ENCODE data around the gene COX6B2. TPM values are rescaled to one million over a fixed set of nuclear protein-coding genes. Genes with fewer than 3 reads are reported as not detected.

COX6B2 gene
- total and polyA plus RNA-seq, 3 experiments from 2014 or later = not detected

- no peaks in the 10 kb centered on the region for H3K36me3 ChIP-seq (ENCODE audit: insufficient read depth, low read length)
- H3K36me3 Mint-ChIP-seq = no peaks in the 10 kb centered on the region
- no peak overlapping the region for H3K4me3 Mint-ChIP-seq
- no peak for DNase-seq
- ChIA-PET POLR2A (interaction anchor here (0.7 kb wide), 1 partner anchor 27 kb away, joined by 3 read pairs; the partner anchor contains the start of gene KMT5C), CTCF (interaction anchor here (1.5 to 1.6 kb wide), 2 partner anchors 11 to 20 kb away, joined by 5 read pairs; no protein-coding TSS in a partner anchor)
- no peaks in the 10 kb centered on the region for H3K27me3 Mint-ChIP-seq
- no peaks in the 10 kb centered on the region for H3K27me3 ChIP-seq (ENCODE audit: insufficient read depth, low read length, poor library complexity, severe bottlenecking)
- H3K4me1 Mint-ChIP-seq = no peaks in the 10 kb centered on the region
- H3K9me3 Mint-ChIP-seq = no peaks in the 10 kb centered on the region
- no peak overlapping the region for H3K27ac Mint-ChIP-seq
- H3K9me3 ChIP-seq (ENCODE audit: low read length) = no peaks in the 10 kb centered on the region
- no peak overlapping the region for H3K4me3 ChIP-seq (ENCODE audit: low read length)
- no peaks in the 10 kb centered on the region for H3K4me1 ChIP-seq (ENCODE audit: insufficient read depth, low read length)
- no peak overlapping the region for H3K27ac ChIP-seq (ENCODE audit: low read depth, low read length)
Observed at GRCh38 chr19:55312621-55313512, 41.7 kb downstream of the COX6B2 start.

- H3K27me3 ChIP-seq (ENCODE audit: insufficient read depth, low read length, poor library complexity, severe bottlenecking) = no peaks in the 10 kb centered on the region
- ChIA-PET POLR2A (no interaction called here), CTCF (interaction anchor here (1.5 to 1.6 kb wide), 2 partner anchors 10 to 19 kb away, joined by 5 read pairs; no protein-coding TSS in a partner anchor)
- H3K27ac Mint-ChIP-seq = no peak overlapping the region
- no peak for DNase-seq
- no peaks in the 10 kb centered on the region for H3K4me1 ChIP-seq (ENCODE audit: insufficient read depth, low read length)
- H3K27me3 Mint-ChIP-seq = no peaks in the 10 kb centered on the region
- no peak overlapping the region for H3K27ac ChIP-seq (ENCODE audit: low read depth, low read length)
- H3K36me3 Mint-ChIP-seq = no peaks in the 10 kb centered on the region
- H3K9me3 Mint-ChIP-seq = no peaks in the 10 kb centered on the region
- H3K4me3 Mint-ChIP-seq = no peak overlapping the region
- no peak overlapping the region for H3K4me3 ChIP-seq (ENCODE audit: low read length)
- no peaks in the 10 kb centered on the region for H3K4me1 Mint-ChIP-seq
- no peaks in the 10 kb centered on the region for H3K9me3 ChIP-seq (ENCODE audit: low read length)
- H3K36me3 ChIP-seq (ENCODE audit: insufficient read depth, low read length) = no peaks in the 10 kb centered on the region
Observed at GRCh38 chr19:55311797-55312196, 42.7 kb downstream of the COX6B2 start.

GRCh38 chr19:55311397-55311796, 43.1 kb downstream of the COX6B2 start:
- Histone ChIP-seq H3K27ac (ENCODE audit: low read depth, low read length) (no peak overlapping the region), H3K27me3 (ENCODE audit: insufficient read depth, low read length, poor library complexity, severe bottlenecking) (no peaks in the 10 kb centered on the region), H3K4me1 (ENCODE audit: insufficient read depth, low read length) (no peaks in the 10 kb centered on the region), H3K4me3 (ENCODE audit: low read length) (no peak overlapping the region), H3K9me3 (ENCODE audit: low read length) (no peaks in the 10 kb centered on the region), H3K36me3 (ENCODE audit: insufficient read depth, low read length) (no peaks in the 10 kb centered on the region)
- Mint-ChIP-seq H3K27ac (no peak overlapping the region), H3K36me3 (no peaks in the 10 kb centered on the region), H3K27me3 (no peaks in the 10 kb centered on the region), H3K4me1 (no peaks in the 10 kb centered on the region), H3K9me3 (no peaks in the 10 kb centered on the region), H3K4me3 (no peak overlapping the region)
- no peak for DNase-seq
- POLR2A ChIA-PET = no interaction called here
- CTCF ChIA-PET = interaction anchor here (1.5 to 1.6 kb wide), 2 partner anchors 10 to 19 kb away, joined by 5 read pairs; no protein-coding TSS in a partner anchor

- Mint-ChIP-seq H3K27ac (no peak overlapping the region), H3K4me1 (peaks cover 0 to under 1% (median 0%) of the 10 kb centered on the region in 3 donors), H3K4me3 (no peak overlapping the region), H3K36me3 (no peaks in the 10 kb centered on the region), H3K27me3 (no peaks in the 10 kb centered on the region), H3K9me3 (no peaks in the 10 kb centered on the region)
- Histone ChIP-seq H3K36me3 (ENCODE audit: insufficient read depth, low read length) (no peaks in the 10 kb centered on the region), H3K27ac (ENCODE audit: low read depth, low read length) (no peak overlapping the region), H3K4me3 (ENCODE audit: low read length) (no peak overlapping the region), H3K9me3 (ENCODE audit: low read length) (no peaks in the 10 kb centered on the region), H3K4me1 (ENCODE audit: insufficient read depth, low read length) (no peaks in the 10 kb centered on the region), H3K27me3 (ENCODE audit: insufficient read depth, low read length, poor library complexity, severe bottlenecking) (no peaks in the 10 kb centered on the region)
- no peak for DNase-seq
- CTCF ChIA-PET = no interaction called here
- POLR2A ChIA-PET = no interaction called here
Observed at GRCh38 chr19:55310498-55310897, 44.0 kb downstream of the COX6B2 start.

- no peaks in the 10 kb centered on the region for H3K36me3 ChIP-seq (ENCODE audit: insufficient read depth, low read length)
- no peak for DNase-seq
- H3K27ac Mint-ChIP-seq = no peak overlapping the region
- H3K9me3 ChIP-seq (ENCODE audit: low read length) = no peaks in the 10 kb centered on the region
- H3K4me1 ChIP-seq (ENCODE audit: insufficient read depth, low read length) = no peaks in the 10 kb centered on the region
- no peak overlapping the region for H3K4me3 Mint-ChIP-seq
- POLR2A ChIA-PET = no interaction called here
- no peaks in the 10 kb centered on the region for H3K36me3 Mint-ChIP-seq
- H3K9me3 Mint-ChIP-seq = no peaks in the 10 kb centered on the region
- H3K27me3 ChIP-seq (ENCODE audit: insufficient read depth, low read length, poor library complexity, severe bottlenecking) = no peaks in the 10 kb centered on the region
- peaks cover 0 to 3% (median 0%) of the 10 kb centered on the region in 3 donors for H3K4me1 Mint-ChIP-seq
- CTCF ChIA-PET = no interaction called here
- no peaks in the 10 kb centered on the region for H3K27me3 Mint-ChIP-seq
- H3K27ac ChIP-seq (ENCODE audit: low read depth, low read length) = no peak overlapping the region
- no peak overlapping the region for H3K4me3 ChIP-seq (ENCODE audit: low read length)
Observed at GRCh38 chr19:55309448-55309847, 45.1 kb downstream of the COX6B2 start.

GRCh38 chr19:55308281-55308680, 46.2 kb downstream of the COX6B2 start:
- no peaks in the 10 kb centered on the region for H3K9me3 ChIP-seq (ENCODE audit: low read length)
- no peaks in the 10 kb centered on the region for H3K4me1 ChIP-seq (ENCODE audit: insufficient read depth, low read length)
- Mint-ChIP-seq H3K36me3 (no peaks in the 10 kb centered on the region), H3K9me3 (no peaks in the 10 kb centered on the region), H3K27me3 (no peaks in the 10 kb centered on the region), H3K4me1 (peaks cover 0 to 3% (median 0%) of the 10 kb centered on the region in 3 donors), H3K27ac (no peak overlapping the region), H3K4me3 (no peak overlapping the region)
- CTCF ChIA-PET = interaction anchor here (1.6 kb wide), 1 partner anchor 15 kb away, joined by 7 read pairs; no protein-coding TSS in a partner anchor
- no peak for DNase-seq
- no peaks in the 10 kb centered on the region for H3K36me3 ChIP-seq (ENCODE audit: insufficient read depth, low read length)
- no peak overlapping the region for H3K4me3 ChIP-seq (ENCODE audit: low read length)
- H3K27me3 ChIP-seq (ENCODE audit: insufficient read depth, low read length, poor library complexity, severe bottlenecking) = no peaks in the 10 kb centered on the region
- POLR2A ChIA-PET = no interaction called here
- no peak overlapping the region for H3K27ac ChIP-seq (ENCODE audit: low read depth, low read length)

- H3K36me3 ChIP-seq (ENCODE audit: insufficient read depth, low read length) = no peaks in the 10 kb centered on the region
- H3K27me3 ChIP-seq (ENCODE audit: insufficient read depth, low read length, poor library complexity, severe bottlenecking) = no peaks in the 10 kb centered on the region
- H3K4me3 ChIP-seq (ENCODE audit: low read length) = no peak overlapping the region
- Mint-ChIP-seq H3K27ac (no peak overlapping the region), H3K9me3 (no peaks in the 10 kb centered on the region), H3K4me1 (peaks cover 4 to 7% (median 4%) of the 10 kb centered on the region in 3 donors), H3K36me3 (no peaks in the 10 kb centered on the region), H3K27me3 (no peaks in the 10 kb centered on the region), H3K4me3 (no peak overlapping the region)
- DNase-seq = no peak
- no peak overlapping the region for H3K27ac ChIP-seq (ENCODE audit: low read depth, low read length)
- H3K9me3 ChIP-seq (ENCODE audit: low read length) = no peaks in the 10 kb centered on the region
- POLR2A ChIA-PET = no interaction called here
- CTCF ChIA-PET = interaction anchor here (1.6 kb wide), 1 partner anchor 14 kb away, joined by 7 read pairs; no protein-coding TSS in a partner anchor
- H3K4me1 ChIP-seq (ENCODE audit: insufficient read depth, low read length) = peaks cover 8% of the 10 kb centered on the region
Observed at GRCh38 chr19:55306712-55307111, 47.8 kb downstream of the COX6B2 start.

- no peaks in the 10 kb centered on the region for H3K36me3 Mint-ChIP-seq
- no peak overlapping the region for H3K4me3 Mint-ChIP-seq
- H3K4me1 ChIP-seq (ENCODE audit: insufficient read depth, low read length) = peaks cover 14% of the 10 kb centered on the region
- DNase-seq = no peak
- H3K4me1 Mint-ChIP-seq = peaks cover 7 to 11% (median 9%) of the 10 kb centered on the region in 3 donors
- no peaks in the 10 kb centered on the region for H3K9me3 ChIP-seq (ENCODE audit: low read length)
- H3K36me3 ChIP-seq (ENCODE audit: insufficient read depth, low read length) = no peaks in the 10 kb centered on the region
- ChIA-PET POLR2A (no interaction called here), CTCF (no interaction called here)
- no peaks in the 10 kb centered on the region for H3K27me3 Mint-ChIP-seq
- no peak overlapping the region for H3K27ac ChIP-seq (ENCODE audit: low read depth, low read length)
- no peak overlapping the region for H3K4me3 ChIP-seq (ENCODE audit: low read length)
- peak overlapping the region in 2 of 8 donors; percentile 43 to 82 for H3K27ac Mint-ChIP-seq
- H3K9me3 Mint-ChIP-seq = no peaks in the 10 kb centered on the region
- H3K27me3 ChIP-seq (ENCODE audit: insufficient read depth, low read length, poor library complexity, severe bottlenecking) = no peaks in the 10 kb centered on the region
Observed at GRCh38 chr19:55305983-55306562, 48.4 kb downstream of the COX6B2 start.

Data from CD8-positive, alpha-beta memory T cell (primary cell).